C4-2B (cell line): ENCODE measurements around the gene RNF213.

ENCODE experiments used
- CTCF ChIP-seq: fragments of 450-650 bp; conservative IDR thresholded peaks from 2 replicates; pipeline ENCODE4 v1.5.1; 2017; ENCODE audit warnings: mild to moderate bottlenecking
- ZFX ChIP-seq: fragments of 450-650 bp; IDR thresholded peaks from 2 replicates; pipeline ENCODE4 v1.6.1; 2017

GRCh38 chr17:80408872-80409271 lies 148.2 kb downstream of the RNF213 start:
- TF ChIP-seq CTCF (no peak), ZFX (no peak)
